AG10803 (cell line): Measurements from ENCODE around the gene TMEM132D.

Source experiments
- DNase-seq: peaks from one replicate; pipeline ENCODE4 v3.0.0; 2010; ENCODE audit warnings: low read depth
- H3K4me3 ChIP-seq: 2 replicates; pipeline ENCODE4 v1.5.1; 2011; ENCODE audit warnings: mild to moderate bottlenecking, low read length, control low read depth
- TF ChIP-seq, protein P1 (sequence below): conservative IDR thresholded peaks from 2 replicates; pipeline ENCODE4 v1.5.1; 2011; ENCODE audit warnings: mild to moderate bottlenecking, low read length, control low read depth, inconsistent platforms

The TMEM132D gene

DNA sequence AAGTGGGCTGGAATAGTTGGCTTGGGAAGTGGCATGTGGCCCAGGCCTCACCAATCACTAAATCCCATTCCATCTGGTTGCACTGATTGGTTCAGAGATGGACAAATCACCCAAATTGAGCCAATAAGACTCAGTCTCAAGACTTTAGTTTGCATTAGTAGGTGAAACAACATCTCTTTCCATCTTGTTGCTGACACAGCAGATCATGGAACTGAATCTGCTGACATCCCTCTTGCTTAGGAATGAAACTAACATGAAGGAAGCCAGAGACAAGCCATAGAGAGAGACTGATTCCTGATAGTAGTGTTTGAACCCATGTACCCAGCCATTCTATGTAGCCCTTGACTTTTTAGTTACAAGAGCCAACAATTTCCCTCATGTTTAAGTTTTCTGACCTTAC lies 743.5 kb downstream of the TMEM132D start:
- no peak overlapping the region for H3K4me3 ChIP-seq
- TF ChIP-seq, protein P1, sequence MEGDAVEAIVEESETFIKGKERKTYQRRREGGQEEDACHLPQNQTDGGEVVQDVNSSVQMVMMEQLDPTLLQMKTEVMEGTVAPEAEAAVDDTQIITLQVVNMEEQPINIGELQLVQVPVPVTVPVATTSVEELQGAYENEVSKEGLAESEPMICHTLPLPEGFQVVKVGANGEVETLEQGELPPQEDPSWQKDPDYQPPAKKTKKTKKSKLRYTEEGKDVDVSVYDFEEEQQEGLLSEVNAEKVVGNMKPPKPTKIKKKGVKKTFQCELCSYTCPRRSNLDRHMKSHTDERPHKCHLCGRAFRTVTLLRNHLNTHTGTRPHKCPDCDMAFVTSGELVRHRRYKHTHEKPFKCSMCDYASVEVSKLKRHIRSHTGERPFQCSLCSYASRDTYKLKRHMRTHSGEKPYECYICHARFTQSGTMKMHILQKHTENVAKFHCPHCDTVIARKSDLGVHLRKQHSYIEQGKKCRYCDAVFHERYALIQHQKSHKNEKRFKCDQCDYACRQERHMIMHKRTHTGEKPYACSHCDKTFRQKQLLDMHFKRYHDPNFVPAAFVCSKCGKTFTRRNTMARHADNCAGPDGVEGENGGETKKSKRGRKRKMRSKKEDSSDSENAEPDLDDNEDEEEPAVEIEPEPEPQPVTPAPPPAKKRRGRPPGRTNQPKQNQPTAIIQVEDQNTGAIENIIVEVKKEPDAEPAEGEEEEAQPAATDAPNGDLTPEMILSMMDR = no peak
- no peak for DNase-seq

DNA sequence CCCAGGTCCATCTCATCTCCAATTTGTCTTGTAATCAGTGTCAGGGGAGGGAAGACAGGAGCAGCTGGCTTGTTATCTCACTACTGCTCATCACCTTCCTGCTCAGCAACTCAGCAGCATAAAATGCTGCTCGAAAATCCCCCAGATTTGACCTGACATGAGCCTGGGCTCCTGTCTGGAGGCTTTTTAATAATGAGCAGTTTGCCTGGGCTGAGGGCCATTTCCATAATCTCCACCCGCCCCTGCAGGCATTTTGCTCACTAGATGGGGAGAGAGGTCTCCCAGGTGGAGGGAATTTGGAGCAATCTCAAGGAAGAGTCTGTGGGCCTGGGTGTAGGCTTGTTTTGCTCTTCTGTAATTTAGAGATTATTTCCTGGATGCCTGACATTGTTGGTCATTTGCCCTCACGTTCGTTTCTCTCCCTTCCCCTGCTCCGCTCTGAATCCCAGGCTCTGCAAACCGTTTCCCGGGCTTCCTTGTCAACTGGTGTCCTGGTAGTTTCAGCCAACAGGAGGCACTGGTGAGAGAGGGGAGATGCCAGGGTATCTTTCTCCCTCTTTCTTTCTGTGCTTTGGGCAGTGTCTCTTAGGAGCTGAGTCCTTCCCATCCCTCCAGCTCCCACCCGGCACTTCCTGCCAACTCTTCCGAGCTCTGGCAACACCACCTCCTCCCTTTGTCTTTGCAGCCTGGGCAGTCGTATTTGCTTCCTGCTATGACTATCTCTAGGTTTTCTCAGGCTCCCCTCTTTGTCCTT lies 751.3 kb downstream of the TMEM132D start:
- DNase-seq = no peak
- TF ChIP-seq, protein P1 = no peak
- H3K4me3 ChIP-seq = no peak overlapping the region

DNA sequence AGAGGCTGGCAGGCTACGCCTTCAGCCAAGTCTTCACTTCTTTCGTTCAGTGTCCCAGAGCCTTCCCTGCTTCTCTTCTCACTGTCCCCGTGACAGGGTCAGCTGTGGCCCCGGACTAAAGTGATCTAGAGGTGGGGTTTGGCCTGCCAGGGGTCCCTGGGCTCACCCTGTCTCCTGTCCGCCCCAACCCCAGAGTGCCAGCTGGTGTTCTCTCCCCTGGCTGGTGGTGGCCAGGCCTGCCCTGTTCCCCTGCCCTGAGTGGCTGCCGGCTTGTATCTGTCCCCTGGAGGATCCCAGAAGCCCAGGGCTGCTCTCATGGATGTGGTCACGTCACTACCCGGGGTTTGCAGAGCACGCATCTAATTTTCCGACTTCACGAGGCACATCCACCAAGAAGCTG lies 753.1 kb downstream of the TMEM132D start:
- H3K4me3 ChIP-seq = no peak overlapping the region
- no peak for DNase-seq
- TF ChIP-seq, protein P1 = no peak

DNA sequence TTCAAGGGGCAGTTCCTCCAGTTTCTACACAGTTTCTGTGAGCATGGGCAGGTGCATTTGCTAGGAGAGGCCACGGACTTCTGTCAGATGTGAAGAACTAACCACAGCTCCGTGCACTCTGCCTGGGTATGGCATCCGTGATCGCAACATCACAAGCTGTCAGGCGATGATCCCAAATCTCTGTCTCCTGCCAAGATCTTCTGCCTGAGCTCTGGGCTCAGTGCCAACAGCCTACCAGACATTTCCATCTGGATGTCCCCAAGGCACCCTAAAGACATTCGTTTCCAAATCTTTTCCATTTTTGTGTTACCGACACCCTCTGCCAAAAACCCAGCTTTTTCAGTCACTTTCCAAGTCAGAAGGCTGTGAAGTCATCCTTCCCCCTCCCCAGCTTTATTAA lies 758.4 kb downstream of the TMEM132D start:
- DNase-seq = no peak
- H3K4me3 ChIP-seq = no peak overlapping the region
- TF ChIP-seq, protein P1 = no peak

DNA sequence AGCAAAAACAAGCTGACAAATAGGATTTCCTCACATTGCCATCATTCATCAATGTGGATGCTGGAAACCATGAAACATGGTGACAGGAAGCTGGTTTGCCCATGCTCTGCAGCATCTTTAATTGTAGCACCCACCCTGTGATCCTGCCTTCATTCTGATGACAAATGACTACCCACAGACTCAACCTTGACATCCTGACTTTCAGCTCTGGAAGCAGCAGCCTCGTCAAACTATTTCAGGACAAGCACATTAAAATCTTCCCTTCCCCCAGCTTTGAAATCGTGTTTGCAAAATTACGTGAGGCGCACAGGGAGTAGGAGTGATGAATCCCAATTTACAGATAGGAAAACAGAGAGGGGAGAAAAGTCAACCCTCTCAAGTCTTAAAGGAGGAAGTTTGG lies 765.0 kb downstream of the TMEM132D start:
- H3K4me3 ChIP-seq = no peak overlapping the region
- TF ChIP-seq, protein P1 = no peak
- DNase-seq = no peak

DNA sequence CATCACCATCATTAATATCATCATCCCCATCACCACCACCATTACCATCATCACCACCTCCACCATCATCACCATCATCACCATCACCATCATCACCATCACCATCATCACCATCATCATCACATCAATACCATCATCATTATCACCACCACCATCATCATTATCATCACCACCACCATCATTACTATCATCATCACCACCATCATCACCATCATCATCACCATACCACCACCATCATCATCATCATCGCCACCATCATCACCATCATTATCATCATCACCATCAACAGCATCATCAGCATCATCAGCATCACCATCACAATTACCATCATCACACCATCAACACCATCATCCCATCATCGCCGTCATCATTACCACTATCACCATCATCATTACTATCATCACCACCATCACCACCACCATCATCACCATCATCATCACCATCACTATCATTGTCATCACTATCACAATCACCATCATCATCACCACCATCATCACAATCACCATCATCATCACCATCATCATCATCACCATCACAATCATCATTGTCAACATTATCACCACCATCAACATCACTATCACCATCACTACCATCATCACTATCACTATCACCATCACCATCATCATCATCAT lies 767.0 kb downstream of the TMEM132D start:
- no peak for DNase-seq
- no peak overlapping the region for H3K4me3 ChIP-seq
- TF ChIP-seq, protein P1 = no peak

DNA sequence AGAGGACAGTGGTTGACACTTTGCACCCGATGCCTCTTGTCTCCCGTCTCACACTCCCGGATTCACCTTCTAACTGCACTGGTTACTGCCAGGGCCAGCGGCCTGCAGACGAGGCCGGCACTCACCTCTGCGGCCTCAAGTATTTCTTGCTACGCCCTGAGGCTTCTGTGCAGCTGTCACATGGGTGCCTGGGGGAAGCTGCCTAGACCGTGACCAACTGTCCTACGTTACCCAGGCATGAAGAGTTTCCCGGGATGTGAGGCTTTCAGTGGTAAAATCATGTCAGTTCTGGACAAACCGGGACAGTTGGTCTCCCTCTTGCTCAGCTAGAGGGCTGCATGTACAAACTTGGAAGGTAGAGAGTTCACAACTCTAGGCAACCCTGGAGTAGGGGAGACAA lies 776.1 kb downstream of the TMEM132D start:
- no peak for DNase-seq
- TF ChIP-seq, protein P1 = no peak
- no peak overlapping the region for H3K4me3 ChIP-seq
